GM23248 (cell line): ENCODE data around the gene CA11.
"Not testable (repeated sequence)": the region's sequence is repeated elsewhere in the genome, so short reads cannot be mapped to it uniquely, and the experiment has no call there.

Experiments used
- EZH2 ChIP-seq: fragments of 200-600 bp; sonication (generic); IDR thresholded peaks from 2 replicates; pipeline ENCODE4 v1.6.1; 2018; ENCODE audit warnings: antibody characterized with exemption, mild to moderate bottlenecking; ENCODE audit not compliant: insufficient read depth, poor library complexity, severe bottlenecking
- EZH2phosphoT487 ChIP-seq: fragments of 200-600 bp; sonication (generic); IDR thresholded peaks from 2 replicates; pipeline ENCODE4 v1.6.1; 2018; ENCODE audit warnings: antibody characterized with exemption, moderate library complexity, mild to moderate bottlenecking, low read depth; ENCODE audit not compliant: insufficient read depth

DNA sequence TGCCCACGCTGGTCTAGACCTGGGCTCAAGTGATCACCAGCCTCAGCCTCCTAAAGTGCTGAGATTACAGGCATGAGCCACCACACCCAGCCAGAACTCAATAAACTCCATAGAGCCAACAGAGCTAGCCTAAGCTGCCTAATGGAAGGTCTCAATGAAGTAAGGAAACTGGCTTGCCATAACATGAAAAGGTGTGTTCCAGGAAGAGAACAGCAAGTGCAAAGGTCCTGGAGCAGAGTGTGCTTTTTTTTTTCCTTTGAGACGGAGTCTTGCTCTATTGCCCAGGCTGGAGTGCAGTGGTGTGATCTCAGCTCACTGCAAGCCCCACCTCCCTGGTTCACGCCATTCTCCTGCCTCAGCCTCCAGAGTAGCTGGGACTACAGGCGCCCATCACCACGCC is 11.8 kb upstream of the CA11 start:
- TF ChIP-seq EZH2, EZH2phosphoT487: not testable (repeated sequence)
